ENCODE results near the gene PWWP2B.

GRCh38 chr10:132402781-132403241, 5.8 kb downstream of the PWWP2B start:
- TF ChIP-seq POLR2AphosphoS5 (IDR thresholded peaks at IDR 0.05; ENCODE audit: insufficient read depth, low read depth, low read length) (no peak), CTCF (IDR thresholded peaks at IDR 0.05; ENCODE audit: extremely low read depth in 1 of 2, insufficient read depth in 1 of 2, low read depth in 1 of 2, low read length in 2 of 2) (no peak), EZH2 (IDR thresholded peaks at IDR 0.05; ENCODE audit: borderline replicate concordance, low read depth, low read length, severe bottlenecking) (no peak), POLR2A (IDR thresholded peaks at IDR 0.05; ENCODE audit: low read depth, low read length) (no peak), MAX (IDR thresholded peaks at IDR 0.05; ENCODE audit: insufficient read depth, insufficient read length) (no peak), MYC (IDR thresholded peaks at IDR 0.05; ENCODE audit: low read depth, low read length) (no peak), FOS (IDR thresholded peaks at IDR 0.05; ENCODE audit: borderline replicate concordance, insufficient read depth, low read length) (no peak), JUN (IDR thresholded peaks at IDR 0.05; ENCODE audit: borderline replicate concordance, insufficient read depth, insufficient read length, low read depth) (no peak)
